Stimulated activated memory B cell treated with anti-CD40 and anti-IgM and Interleukin-4, amounts not matched to agents 10 μg/mL and 1 μg/mL and 100 μg/mL, for 72 hours (primary cell): ENCODE data around the gene FCN1.

Experiments used
- ATAC-seq: fragments of 150-1000 bp; cut with Tn5 transposase; 2 replicates; pipeline ENCODE4 v1.10.0; 2021
- H3K27ac Mint-ChIP-seq: one replicate; pipeline ENCODE4 v1.8.0; 2022; ENCODE audit warnings: mild to moderate bottlenecking, mixed read lengths
- H3K27me3 Mint-ChIP-seq: one replicate; pipeline ENCODE4 v1.8.0; 2022; ENCODE audit warnings: mixed read lengths
- H3K36me3 Mint-ChIP-seq: one replicate; pipeline ENCODE4 v1.8.0; 2022; ENCODE audit warnings: mixed read lengths
- H3K4me1 Mint-ChIP-seq: one replicate; pipeline ENCODE4 v1.8.0; 2022; ENCODE audit warnings: mixed read lengths
- H3K4me3 Mint-ChIP-seq: one replicate; pipeline ENCODE4 v1.8.0; 2022; ENCODE audit warnings: mild to moderate bottlenecking, moderate library complexity, mixed read lengths
- H3K9me3 Mint-ChIP-seq: one replicate; pipeline ENCODE4 v1.8.0; 2022; ENCODE audit warnings: mixed read lengths

Gene FCN1

DNA sequence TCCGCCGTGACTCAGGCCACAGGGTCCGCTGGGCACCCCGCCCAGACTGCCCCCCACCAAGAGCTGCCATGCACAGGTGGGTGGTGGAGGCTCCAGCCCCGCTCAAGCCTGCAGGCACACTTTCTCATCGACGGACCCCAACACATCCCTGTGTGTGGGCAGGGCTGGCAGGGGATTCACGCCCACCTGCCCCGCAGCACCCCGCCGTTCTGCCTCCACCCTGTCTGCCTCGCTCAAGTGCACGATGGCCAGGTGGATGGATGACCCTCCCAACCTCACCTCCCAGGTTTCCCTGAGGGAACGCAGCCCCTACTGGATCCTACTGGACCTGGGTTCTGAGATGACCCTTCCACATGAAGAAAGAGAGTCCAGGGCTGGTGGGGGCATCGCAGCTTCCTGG, 26.1 kb upstream of the FCN1 start:
- Mint-ChIP-seq H3K4me1 (no peaks in the 10 kb centered on the region), H3K4me3 (no peak overlapping the region), H3K36me3 (no peaks in the 10 kb centered on the region), H3K27me3 (peaks cover 23% of the 10 kb centered on the region), H3K27ac (no peak overlapping the region), H3K9me3 (no peaks in the 10 kb centered on the region)
- no peak for ATAC-seq

DNA sequence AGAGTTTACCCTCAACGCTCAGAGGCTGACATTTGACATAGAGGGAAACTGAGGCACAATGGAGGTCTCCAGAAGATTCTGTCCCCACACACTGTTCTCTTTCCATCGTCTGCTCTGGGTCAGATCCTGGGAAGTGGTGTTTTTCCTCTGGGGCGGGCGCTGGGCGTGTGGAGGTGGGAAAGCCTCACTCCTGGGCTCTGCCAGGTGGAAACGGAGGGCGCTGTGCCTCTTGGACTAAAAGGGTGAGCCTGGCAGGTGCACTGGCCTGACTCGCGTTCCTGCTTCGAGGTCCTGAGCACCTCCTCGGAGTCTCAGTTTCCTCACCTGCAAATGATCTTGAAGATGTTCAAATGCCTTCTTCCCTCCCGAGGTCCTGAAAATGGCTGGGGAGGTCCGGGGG, 25.7 kb upstream of the FCN1 start:
- ATAC-seq = no peak
- H3K4me1 Mint-ChIP-seq = no peaks in the 10 kb centered on the region
- H3K27me3 Mint-ChIP-seq = peaks cover 27% of the 10 kb centered on the region
- no peaks in the 10 kb centered on the region for H3K9me3 Mint-ChIP-seq
- no peak overlapping the region for H3K4me3 Mint-ChIP-seq
- H3K27ac Mint-ChIP-seq = no peak overlapping the region
- no peaks in the 10 kb centered on the region for H3K36me3 Mint-ChIP-seq

DNA sequence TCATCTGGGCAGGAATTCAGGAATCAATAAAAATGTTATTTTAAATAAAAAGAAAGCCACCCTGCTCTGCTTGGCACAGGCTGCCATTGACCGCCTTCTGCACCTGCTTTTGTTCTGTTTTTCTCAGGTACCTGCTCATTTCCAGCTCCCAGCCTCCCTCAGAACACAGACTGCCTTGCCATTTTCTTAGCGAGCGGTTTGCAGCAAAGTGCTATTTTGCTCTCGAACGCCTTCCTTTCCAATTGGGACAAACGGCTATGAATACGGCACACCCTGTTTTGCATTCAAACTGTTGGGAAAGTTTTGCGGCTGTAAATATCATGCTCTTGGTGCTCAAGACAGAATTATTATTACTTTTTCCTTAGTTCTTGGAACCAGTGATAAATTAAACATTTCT, 25.1 kb upstream of the FCN1 start:
- no peak for ATAC-seq
- Mint-ChIP-seq H3K4me1 (no peaks in the 10 kb centered on the region), H3K27ac (no peak overlapping the region), H3K4me3 (no peak overlapping the region), H3K9me3 (no peaks in the 10 kb centered on the region), H3K27me3 (peaks cover 27% of the 10 kb centered on the region), H3K36me3 (no peaks in the 10 kb centered on the region)

DNA sequence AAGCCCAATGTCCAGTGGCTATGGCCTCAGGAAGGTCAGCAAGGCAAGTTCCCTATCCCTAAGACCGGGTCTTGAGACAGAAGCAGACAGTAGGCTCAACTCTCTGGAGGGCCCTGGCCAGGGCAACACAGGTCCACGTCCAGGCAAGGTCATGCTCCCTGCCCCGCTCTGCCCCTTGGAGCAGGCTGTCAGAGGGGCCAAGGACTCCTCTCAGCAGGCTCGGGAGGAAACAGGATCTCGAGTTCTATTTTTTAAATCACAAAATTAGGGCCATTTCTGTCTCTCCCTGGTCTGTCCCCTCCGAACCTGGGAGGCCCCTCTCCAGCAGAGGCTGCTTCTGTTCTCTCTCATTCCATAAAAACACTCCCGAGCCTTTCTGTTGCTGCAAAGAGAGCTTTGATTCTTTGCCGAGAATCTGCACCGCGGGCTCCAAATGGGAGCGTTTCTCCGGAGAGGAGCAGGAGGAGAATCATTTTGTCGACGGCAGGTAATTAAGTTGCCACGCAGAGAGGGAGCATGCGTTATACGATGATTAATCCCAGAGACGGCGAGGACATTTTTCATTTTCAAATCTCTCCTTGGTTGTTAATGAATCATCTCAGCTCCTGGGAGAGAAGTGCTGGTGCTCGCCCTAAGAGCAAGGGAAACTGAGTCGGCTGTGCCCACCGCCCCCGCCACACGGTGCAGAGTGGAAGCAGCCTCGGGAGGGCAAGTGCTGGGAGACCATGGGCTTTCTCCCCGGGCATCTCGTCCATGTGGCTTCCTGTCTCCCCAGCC, 24.5 kb upstream of the FCN1 start:
- Mint-ChIP-seq H3K36me3 (no peaks in the 10 kb centered on the region), H3K9me3 (no peaks in the 10 kb centered on the region), H3K27ac (no peak overlapping the region), H3K4me3 (no peak overlapping the region), H3K27me3 (peaks cover 27% of the 10 kb centered on the region), H3K4me1 (peaks cover 5% of the 10 kb centered on the region)
- no peak for ATAC-seq

- H3K36me3 Mint-ChIP-seq = no peaks in the 10 kb centered on the region
- H3K4me3 Mint-ChIP-seq = no peak overlapping the region
- H3K27me3 Mint-ChIP-seq = peaks cover 27% of the 10 kb centered on the region
- peaks cover 20% of the 10 kb centered on the region for H3K4me1 Mint-ChIP-seq
- H3K9me3 Mint-ChIP-seq = no peaks in the 10 kb centered on the region
- H3K27ac Mint-ChIP-seq = no peak overlapping the region
- no peak for ATAC-seq
Observed at GRCh38 chr9:134940236-134941208, 22.8 kb upstream of the FCN1 start.

GRCh38 chr9:134939836-134940235, 22.1 kb upstream of the FCN1 start:
- Mint-ChIP-seq H3K27ac (no peak overlapping the region), H3K4me1 (peaks cover 23% of the 10 kb centered on the region), H3K27me3 (peaks cover 32% of the 10 kb centered on the region), H3K4me3 (no peak overlapping the region), H3K36me3 (no peaks in the 10 kb centered on the region), H3K9me3 (no peaks in the 10 kb centered on the region)
- ATAC-seq = no peak

- Mint-ChIP-seq H3K4me1 (peaks cover 27% of the 10 kb centered on the region), H3K27me3 (peaks cover 38% of the 10 kb centered on the region), H3K4me3 (no peak overlapping the region), H3K36me3 (no peaks in the 10 kb centered on the region), H3K9me3 (no peaks in the 10 kb centered on the region), H3K27ac (no peak overlapping the region)
- ATAC-seq = no peak
Observed at GRCh38 chr9:134939080-134939733, 21.5 kb upstream of the FCN1 start.

DNA sequence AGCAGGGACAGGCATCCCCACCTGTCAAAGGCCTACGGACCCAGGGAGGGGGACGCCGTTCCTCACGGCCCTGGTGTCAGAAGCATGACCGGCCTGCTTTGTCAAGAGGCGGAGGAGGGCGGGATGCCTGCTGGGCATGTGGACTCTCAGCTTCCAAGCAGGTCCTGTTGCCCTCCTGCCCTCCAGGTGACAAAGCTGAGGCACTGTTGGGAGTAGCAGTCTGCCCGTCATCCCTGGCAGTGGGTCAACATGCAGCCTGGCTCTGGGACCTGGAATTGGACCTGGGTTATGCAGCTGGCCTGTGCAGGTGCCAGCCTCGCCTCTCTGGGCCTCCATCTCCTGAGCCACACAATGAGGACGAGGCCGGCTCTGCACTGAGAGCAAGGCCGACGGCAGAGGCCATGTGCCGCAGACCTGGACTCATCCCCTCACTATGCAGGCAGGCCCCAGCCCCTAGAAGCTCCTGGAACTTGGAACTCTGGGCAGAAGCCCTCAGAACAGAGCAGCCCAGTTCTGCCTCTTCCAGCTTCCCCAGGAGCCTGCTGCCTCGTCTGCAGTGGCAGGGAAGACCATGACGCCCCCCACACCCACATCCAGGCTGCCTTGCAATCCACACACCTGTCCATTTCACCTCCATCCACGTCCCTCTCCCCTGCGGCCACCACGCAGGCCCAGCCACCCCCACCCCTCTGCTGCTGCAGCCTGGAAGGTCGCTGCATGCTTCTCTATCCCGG, 20.8 kb upstream of the FCN1 start:
- no peak overlapping the region for H3K4me3 Mint-ChIP-seq
- no peaks in the 10 kb centered on the region for H3K9me3 Mint-ChIP-seq
- H3K27me3 Mint-ChIP-seq = peaks cover 45% of the 10 kb centered on the region
- H3K4me1 Mint-ChIP-seq = peaks cover 27% of the 10 kb centered on the region
- no peaks in the 10 kb centered on the region for H3K36me3 Mint-ChIP-seq
- ATAC-seq = no peak
- H3K27ac Mint-ChIP-seq = no peak overlapping the region

DNA sequence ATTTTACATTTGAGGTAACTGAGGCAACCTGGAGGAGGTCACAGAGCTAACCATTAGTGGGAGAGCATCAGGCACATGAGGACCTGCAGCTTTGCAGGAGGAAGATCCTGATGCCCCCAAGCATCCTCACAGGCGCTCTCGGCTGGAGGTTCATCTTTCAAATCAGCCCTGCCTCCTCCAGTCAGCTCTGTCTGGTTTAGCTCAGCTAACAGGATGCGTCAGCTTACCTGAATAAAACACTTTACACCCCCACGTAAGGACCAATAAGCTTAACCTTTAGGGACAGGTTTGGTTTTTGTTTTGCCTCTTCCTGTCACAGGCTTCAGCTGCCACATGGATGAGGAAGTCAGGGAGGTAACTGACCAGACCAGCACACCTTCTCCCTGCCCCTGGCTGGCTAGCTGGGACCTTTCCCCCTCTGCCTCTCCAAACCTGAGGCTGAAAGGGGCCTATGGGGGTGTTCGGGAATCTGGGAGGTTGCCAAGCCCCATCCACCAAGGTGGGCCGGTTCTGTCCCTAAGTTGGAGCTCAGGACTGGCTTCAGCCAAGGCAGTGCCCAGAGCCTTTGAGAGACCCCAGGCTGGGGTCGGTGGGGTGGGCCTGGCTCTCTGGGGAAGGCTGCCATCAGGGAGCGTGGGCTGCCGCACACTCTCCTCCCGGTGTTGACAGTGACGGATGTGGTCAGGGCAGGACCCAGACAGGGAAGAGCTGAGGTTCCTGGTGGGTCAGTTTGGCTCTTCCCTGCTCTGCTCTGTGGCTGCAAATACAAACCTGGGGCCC, 20.0 kb upstream of the FCN1 start:
- H3K27ac Mint-ChIP-seq = no peak overlapping the region
- peak; percentile 42 for ATAC-seq
- no peak overlapping the region for H3K4me3 Mint-ChIP-seq
- H3K9me3 Mint-ChIP-seq = no peaks in the 10 kb centered on the region
- H3K27me3 Mint-ChIP-seq = peaks cover 50% of the 10 kb centered on the region
- H3K4me1 Mint-ChIP-seq = peaks cover 27% of the 10 kb centered on the region
- H3K36me3 Mint-ChIP-seq = no peaks in the 10 kb centered on the region

GRCh38 chr9:134937164-134937555, 19.4 kb upstream of the FCN1 start:
- Mint-ChIP-seq H3K27me3 (peaks cover 55% of the 10 kb centered on the region), H3K4me3 (no peak overlapping the region), H3K36me3 (no peaks in the 10 kb centered on the region), H3K27ac (no peak overlapping the region), H3K9me3 (no peaks in the 10 kb centered on the region), H3K4me1 (peaks cover 27% of the 10 kb centered on the region)
- peak; percentile 49 for ATAC-seq

DNA sequence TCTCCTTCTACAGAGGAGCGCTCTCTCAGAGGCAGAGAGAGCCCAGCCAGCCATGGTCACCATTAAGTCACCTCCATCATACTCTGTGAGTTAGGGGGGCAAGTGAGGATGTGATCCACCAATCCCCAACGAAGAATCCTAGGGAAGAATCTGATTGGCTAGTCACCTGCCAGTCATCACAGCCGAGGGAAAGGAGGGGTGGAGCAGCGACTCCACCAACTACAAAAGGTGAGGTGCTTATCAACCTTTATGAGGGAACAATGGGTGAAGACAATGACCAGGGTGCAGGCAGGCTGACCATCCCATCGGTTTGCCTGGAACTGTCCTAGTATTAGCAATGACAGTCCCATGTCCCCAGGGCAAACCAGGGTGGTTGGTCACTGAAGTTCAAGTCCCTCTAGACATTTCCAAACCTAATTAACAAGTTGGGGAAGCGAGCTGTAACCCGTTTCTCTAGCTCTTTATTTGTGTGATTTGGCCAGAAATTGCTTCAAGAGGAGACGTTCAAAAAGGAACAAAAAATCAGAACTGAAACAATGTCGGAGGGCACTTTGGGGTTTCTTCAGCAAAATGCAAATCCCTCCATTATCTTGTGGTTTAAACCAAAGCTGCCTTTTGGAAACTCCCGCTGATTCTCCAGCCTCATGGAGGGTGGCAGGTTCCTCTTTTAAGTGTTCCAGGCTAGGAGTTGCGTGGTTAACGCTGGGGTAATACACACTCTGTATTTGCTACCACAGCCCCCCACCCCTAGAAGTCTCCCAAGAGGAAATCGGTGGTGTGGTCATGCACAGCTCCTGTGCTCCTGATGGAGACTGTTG, 18.8 kb upstream of the FCN1 start:
- Mint-ChIP-seq H3K4me3 (no peak overlapping the region), H3K9me3 (no peaks in the 10 kb centered on the region), H3K27ac (no peak overlapping the region), H3K27me3 (peaks cover 61% of the 10 kb centered on the region), H3K36me3 (no peaks in the 10 kb centered on the region), H3K4me1 (peaks cover 27% of the 10 kb centered on the region)
- peak; percentile 75 for ATAC-seq

- H3K4me1 Mint-ChIP-seq = peaks cover 34% of the 10 kb centered on the region
- ATAC-seq = no peak
- no peak overlapping the region for H3K4me3 Mint-ChIP-seq
- no peak overlapping the region for H3K27ac Mint-ChIP-seq
- no peaks in the 10 kb centered on the region for H3K36me3 Mint-ChIP-seq
- peaks cover 65% of the 10 kb centered on the region for H3K27me3 Mint-ChIP-seq
- no peaks in the 10 kb centered on the region for H3K9me3 Mint-ChIP-seq
Observed at GRCh38 chr9:134935701-134936345, 18.1 kb upstream of the FCN1 start.

DNA sequence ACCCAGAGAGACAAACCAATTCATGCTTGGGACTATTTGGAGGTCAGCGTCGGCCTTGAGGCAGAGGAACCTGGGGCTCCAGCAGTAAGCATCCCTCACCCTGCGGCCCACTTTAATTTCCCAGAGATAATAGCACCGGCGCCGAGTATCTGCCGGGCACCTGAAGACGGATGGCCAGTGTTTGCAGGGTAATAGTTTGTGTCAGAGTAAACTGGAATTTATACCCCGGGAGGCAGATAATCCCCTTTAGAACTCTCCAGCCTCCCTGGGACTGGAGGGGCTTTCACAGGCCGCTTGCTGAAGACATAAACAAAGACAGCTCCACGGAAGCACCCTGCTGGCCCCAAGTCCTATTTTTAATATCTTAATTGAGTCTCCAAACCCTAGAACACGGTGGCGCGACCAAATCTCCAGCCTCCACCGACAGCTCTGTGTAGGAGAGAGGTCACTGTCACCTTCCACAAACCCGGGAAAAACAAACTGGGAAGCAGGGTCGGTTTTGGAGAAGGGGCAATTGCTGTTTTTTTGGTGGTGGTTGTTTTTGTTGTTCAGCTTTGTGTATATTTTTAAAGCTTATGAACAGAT, 17.4 kb upstream of the FCN1 start:
- no peaks in the 10 kb centered on the region for H3K9me3 Mint-ChIP-seq
- no peak overlapping the region for H3K4me3 Mint-ChIP-seq
- H3K36me3 Mint-ChIP-seq = no peaks in the 10 kb centered on the region
- ATAC-seq = no peak
- H3K4me1 Mint-ChIP-seq = peaks cover 39% of the 10 kb centered on the region
- H3K27me3 Mint-ChIP-seq = peaks cover 65% of the 10 kb centered on the region
- no peak overlapping the region for H3K27ac Mint-ChIP-seq
